HG03442 (cell line): ENCODE results near the gene PDGFRB.

Source experiments
- ATAC-seq: cut with Tn5 transposase; IDR thresholded peaks from one replicate; pipeline ENCODE4 v1.9.1; 2021; ENCODE audit warnings: mild to moderate bottlenecking, moderate library complexity; ENCODE audit not compliant: unreplicated experiment

Gene PDGFRB

DNA sequence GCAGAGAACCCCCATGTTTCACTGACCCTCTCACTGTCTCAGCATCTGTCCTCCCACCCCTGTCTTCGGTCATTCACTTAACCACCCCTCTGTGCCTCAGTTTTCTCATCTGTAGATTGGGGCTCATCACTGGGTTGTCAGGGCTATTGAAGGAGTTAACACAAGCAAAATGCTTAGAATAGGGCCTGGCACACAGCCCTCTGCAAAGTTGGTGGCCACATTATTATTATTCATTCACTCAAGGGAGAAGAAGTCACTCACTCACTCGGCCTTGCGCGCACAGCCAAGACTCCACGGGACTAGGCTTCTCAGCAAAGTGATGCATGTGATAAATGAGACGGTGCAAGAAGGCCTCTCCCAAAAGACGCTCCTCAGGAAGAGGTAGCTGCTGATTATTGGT is 8.0 kb downstream of the PDGFRB start:
- no peak for ATAC-seq

DNA sequence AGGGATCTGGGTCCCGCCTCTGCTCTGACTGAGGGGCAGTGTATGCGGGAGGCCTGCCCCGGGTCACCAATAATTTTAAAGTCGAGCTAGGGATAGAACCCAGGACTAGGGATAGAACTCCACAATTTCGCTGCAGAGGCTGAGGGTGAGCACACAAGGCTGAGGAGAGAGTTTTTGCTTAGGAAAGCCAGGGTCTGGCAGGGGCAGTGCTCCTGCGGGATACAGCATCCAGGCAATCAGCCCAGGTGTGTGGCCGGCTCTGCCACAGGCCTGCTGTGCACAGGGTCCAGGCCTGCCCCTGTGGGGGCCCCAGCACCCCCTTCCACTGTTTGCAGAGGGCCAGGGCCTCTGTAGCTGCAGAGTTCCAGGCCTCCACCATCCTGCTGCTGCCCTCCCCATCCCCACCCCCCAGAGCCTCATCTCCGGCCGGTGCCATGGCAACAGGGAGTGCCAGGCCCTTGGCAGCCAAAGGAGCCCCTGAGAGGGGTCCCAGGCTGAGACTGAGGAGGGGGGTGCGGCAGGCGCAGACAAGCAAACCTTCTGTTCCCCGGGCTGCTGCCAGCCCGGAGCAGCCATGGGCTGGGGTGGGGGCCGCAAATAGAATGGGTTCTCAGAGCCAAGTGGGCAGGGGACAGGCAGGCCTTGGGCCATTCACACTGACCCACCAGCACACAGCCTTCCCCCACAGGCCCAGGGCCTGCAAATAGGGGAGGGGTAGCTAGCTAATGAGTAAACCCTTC is 8.6 kb downstream of the PDGFRB start:
- ATAC-seq: no peak

DNA sequence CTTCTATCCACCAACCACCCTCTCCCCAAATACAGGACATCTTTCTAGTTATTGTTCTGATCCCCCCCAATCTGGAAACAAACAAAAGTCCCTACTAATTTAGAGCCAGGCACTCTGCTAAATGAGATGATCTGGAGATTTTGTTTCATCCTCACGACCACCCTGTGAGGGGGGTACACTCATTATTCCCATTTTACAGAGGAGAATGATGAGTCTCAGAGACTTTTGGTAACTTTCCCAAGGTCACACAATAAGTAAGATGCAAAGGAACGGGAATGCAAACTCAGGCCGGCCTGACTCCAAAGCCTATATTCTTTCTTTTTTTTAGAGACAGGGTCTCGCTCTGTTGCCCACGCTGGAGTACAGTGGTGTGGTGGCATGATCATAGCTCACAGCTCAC is 9.4 kb downstream of the PDGFRB start:
- ATAC-seq: no peak

DNA sequence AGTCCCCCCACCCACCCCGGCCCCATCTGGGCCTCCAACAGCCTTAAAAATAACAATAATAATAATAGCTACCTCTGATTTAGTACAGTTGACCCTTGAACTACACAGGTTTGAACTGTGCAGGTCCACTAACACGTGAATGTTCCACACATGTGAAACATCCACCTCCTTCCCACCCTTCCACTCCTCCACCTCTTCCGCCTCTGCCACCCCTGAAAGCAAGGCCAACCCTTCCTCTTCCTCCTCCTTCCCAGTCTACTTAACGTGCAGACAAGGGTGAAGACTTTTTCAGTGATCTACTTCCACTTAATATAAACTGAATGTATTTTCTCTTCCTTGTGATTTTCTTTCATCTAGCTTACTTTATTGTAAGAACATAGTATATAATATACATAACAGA is 10.8 kb downstream of the PDGFRB start:
- no peak for ATAC-seq

DNA sequence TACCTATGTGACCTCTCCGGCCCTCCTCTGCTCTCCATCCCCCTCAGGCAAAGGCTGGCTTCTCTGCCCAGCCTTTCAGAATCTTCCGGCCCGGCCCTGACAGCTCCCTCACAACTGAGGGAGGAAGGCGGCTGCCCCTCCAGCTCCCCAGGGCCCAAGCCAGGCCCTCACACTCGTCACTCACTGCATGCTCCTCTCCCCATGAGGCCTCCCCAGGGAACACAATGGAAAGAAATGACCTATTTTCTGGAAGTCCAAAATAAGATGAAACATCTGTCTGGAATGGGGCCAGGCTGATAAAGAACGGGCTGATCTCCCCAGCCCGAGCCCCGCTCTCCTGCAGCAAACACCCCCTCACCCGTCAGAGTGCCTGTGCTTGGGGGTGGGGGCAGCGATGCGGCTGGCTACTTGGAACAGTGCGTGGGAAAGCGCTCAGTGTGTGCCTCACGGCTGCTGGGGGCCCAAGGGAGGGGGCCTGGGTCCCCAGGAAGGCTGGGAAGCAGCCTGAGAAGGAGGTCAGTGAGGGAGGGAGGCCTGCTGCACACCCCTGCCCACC is 11.3 kb downstream of the PDGFRB start:
- ATAC-seq: no peak

DNA sequence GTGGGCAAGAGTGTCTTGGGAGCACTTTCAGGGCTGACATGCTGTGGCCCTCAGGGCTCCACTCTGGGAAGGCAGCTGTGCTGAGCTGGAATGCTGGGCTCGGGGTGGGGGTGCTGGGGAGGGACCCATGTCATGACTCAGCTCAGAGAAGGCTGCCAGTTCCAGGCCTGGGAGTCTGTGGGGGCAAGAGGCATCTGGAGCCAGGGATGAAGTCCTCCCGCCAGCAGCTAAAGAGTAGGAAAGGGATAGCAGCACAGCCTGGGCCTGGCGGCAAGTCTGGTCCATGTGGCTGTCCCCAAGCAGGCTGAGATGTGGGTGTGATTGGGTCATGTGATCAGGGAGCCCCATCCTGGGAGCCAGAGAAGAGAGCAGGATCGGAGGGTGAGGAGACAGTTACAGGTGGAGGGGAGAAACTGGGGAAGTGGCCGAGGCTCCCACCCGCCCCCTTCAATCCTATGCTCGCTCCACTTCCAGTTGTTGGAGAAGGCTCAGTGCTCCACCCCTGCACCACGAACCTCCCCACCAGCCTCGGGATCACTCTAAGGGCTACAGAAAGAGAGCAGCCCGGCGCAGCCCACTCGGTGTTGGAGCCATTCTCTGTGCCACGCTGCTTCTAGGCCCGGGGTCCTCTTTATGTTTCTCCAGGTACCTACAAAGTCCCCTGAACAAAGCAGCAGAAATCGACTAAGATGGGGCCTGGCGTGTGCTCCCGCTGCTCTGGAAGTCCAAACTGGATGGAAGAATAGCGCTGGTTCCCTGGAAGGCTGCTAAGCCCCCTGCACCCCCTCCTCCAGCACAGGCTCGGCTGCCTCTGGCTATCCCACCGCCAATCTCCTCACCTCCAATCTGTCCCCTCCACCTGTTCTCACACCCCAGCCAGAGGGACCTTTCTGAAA is 12.0 kb downstream of the PDGFRB start:
- no peak for ATAC-seq

DNA sequence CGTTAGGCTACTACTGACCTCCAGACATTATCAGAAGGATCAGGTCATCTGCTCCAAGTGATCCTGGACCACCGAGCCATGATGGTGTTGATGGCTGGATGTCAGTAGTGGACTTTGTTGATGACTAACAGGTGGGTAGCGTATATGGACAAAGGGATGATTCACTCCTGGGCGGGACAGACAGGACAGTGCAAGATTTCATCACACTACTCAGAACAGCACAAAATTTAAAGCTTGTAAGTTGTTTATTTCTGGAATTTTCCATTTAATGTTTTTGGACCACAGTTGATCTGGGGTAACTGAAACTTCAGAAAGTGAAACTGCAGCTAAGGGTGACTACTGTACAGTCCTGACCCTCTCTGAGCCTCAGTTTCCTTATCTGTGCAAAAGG is 12.7 kb downstream of the PDGFRB start:
- ATAC-seq: no peak

DNA sequence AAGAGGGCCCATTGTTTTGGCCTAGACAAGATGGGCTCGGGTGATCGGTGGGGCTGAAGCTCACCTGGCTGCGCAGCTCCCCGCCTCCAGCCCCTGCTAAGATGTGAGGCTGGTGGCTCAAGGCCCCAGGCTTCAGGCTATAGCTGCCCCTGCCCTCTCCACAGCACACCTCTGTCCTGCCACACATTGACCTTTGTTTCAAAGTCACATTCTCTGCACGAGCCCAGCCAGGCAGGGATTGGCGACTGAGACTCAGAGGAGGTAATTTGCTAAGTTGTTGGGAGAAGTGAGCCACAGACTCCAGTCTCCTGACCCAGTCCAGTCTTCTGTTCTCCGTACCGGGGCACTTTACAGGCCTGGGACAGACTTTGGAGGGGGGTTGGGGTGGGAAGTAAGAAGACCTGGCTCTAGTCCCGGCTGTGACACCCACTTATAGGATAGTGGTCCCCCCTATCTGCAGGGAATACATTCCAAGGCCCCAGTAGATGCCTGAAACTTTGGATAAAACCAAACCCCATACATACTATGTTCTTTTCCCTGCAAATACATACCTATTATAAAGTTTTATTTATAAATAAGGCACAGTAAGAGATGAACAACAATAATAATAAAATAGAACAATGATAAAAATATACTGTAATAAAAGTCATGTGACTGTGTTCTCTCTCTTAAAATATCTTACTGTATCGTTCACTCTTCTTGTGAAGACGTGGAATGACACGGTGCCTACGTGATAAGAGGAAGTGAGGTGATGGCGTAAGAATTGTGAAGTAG is 13.3 kb downstream of the PDGFRB start:
- ATAC-seq: no peak

DNA sequence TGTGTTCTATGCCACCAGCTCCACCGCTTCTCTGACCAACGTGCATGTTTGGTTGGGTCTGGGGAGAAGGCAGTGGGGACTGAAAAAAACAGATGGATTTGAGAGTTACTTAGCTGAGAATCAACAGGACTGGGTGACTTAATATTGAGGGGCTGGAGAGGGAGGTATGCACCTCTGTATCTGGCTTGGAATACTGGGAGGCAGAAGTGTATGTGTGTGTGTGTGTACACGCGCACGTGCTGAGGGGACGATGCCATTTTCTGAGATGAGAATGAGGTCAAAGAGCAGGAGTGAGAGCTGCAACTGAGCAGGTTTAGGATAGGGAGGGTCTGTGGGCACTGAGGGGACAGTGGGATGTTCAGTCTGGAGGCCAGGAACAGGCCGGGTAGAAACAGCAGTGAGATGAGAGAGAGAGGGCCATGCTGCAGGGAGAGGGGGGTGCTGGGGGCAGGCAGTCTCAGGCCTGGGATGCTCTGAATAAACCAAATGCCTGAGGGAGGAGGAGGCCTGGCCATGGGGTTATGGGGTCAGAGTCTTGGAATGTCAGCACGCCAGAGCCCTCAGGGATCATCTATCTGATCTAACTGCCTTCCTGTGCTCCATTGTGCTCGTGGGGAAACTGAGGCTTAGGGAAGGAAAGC is 14.0 kb downstream of the PDGFRB start:
- ATAC-seq: no peak

DNA sequence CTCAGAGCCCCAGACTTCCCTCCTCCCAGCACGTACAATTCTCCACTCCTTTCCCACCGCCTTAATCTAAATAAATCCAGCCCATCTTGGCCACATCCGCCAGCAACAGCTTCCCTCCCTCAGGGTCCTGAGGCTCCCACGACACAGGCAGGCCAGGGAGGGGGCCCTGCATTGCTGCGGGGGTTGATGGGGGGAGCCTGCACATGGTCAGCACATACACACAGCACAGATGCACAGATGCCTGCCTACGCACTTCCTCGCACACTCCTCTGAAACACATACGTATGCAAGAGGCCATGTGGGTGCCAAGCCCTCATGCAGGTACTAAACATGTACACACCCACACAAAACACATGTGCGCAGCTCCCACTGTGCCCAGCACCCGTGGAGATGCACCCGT is 14.8 kb downstream of the PDGFRB start:
- no peak for ATAC-seq

DNA sequence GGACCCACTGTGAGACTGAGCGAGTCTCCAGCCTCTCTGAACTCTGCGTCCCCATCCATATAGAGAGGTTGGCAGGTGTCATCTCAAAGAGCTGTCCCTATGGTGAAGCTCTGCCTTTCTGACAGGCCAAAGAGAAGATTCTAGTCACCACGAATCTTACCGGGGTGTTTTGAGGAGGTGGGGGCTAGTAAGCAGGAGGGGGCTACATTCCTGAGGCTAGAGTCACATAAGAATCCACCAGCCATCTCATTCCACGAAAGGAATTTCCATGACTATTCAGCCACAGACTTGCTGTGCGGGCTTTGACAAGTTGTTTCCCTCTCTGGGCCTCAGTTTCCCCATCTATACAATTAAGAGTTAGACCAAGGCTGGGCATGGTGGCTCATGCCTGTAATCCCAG is 16.3 kb downstream of the PDGFRB start:
- no peak for ATAC-seq

DNA sequence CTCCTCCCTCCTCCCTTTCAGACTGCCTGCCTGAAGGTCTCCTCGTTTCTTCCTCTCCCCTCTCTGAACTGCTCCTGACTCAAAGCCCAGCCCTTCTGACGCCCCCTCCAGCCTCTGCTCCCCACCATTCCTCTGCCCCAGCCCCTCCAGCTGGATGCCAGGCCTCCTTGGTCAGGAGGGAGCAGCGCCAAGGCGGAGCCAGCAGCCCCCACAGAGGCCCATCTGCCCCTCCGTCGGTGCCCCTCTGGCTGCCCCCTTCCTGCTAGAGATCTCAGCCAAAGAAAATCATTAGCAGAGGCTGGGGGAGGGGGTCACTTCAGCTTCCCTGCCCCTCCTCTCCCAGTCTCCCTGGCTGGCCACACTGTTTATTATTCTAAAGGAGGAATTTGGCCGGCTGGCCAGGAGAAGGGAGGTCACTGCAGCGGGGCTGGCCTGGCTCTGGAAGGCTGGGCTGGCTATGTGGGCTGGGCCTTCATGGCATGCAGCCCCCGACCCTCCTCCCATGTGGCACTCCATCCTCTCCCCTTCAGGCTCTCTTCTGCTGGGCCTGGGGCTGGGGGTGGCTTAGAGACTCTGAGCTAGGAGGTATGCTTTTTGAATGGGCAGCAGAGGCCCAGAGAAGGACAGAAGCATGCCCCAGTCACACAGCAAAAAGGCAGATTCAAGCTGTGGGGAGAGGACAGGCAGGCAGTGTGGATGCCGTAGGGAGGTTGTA is 16.9 kb downstream of the PDGFRB start:
- no peak for ATAC-seq

DNA sequence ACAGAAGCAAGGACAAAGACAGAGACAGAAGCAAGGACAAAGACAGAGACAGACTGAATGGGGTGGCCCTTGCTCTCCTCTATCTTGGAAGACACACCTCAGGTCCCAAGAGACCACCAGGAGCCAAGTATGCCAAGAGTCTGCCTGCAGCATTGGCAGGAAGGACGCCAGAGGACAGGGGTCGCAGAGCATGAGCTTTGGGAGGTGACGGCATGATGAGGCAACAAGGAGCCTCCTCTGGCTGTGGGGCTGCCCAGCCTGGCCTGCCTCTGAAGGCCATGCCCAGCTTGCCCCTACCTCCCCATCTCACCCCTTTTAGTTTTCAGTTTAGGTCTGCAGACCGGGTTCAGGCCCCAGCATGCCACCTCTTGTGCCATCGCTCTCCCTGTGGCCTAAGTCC is 17.6 kb downstream of the PDGFRB start:
- ATAC-seq: no peak

DNA sequence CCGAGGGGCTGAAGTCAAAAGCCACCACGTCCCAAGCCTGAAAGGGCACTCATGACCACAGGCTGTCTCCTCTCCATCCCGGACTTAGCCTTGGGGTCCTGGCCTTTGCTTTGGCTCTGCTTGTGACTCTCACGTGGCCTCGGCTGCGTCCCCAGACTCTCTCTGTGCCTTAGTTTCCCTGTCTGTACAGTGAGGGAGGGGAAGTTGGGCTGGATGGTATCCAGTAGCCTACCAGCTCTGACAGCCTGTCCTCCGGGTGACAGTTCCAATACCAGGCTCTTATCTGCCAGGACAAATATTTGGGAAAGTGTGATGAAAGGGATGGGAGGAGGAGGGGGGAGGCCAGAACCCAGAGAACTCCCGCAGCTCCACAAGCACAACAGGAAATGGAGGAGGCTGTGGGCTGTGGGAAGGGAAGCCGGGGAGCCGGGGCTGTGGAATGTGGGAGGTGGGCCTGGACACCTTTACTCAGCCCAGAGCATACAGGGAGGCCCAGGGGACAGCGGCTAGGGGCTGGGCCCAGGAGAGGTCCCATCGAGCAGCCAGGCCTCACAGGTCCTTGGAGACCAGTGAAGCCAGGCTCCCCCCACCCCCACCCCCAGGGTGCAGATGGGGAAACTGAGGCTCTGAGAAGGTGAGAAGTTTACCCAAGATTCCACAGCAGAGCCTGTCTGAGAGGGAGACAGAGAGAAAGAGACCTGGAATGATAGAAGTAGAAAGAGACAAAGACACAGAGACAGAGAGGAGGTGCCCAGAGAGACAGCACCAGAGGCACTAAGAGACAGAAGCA is 18.3 kb downstream of the PDGFRB start:
- ATAC-seq: no peak

DNA sequence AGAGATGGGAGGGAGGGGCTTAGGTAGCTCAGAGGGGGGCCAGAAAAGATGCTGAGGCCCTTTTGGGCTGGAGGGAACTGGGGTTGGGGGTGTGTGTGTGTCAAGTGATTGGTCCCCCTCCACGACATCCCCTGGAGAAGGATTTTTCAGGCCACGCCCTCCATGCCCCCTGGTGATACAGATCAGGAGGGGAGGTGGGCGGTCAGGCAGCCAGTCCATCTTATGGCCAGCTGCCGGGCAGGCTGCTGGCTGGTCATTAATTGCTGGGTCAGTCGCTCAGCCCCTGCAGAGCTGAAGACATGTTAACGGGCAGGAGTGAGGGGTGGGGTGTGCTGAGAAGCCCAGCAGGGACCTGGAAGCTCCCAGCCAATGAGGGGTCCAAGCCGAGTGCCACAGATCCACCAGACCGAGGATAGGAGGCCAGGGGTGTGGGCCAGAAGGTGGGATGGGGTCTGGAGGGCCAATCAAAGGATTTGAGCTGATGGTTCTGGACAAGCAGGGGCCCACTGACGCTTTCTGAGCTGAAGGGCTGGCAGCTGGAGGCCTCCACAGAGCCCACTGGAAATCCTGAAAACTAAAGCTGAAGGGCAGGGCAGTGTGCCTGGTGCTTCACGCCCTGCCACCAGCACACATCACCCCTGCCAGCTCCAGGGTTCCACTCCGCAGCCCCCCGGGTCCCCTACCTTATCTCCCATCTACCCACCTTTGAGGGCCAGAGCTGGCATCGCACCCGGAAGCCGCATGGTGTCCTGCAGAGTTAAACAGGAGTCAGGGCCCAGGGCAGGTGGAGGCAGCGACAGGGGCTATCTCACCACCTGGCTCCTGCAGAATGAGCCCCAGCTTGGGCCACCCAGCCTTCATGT is 19.1 kb downstream of the PDGFRB start:
- no peak for ATAC-seq

DNA sequence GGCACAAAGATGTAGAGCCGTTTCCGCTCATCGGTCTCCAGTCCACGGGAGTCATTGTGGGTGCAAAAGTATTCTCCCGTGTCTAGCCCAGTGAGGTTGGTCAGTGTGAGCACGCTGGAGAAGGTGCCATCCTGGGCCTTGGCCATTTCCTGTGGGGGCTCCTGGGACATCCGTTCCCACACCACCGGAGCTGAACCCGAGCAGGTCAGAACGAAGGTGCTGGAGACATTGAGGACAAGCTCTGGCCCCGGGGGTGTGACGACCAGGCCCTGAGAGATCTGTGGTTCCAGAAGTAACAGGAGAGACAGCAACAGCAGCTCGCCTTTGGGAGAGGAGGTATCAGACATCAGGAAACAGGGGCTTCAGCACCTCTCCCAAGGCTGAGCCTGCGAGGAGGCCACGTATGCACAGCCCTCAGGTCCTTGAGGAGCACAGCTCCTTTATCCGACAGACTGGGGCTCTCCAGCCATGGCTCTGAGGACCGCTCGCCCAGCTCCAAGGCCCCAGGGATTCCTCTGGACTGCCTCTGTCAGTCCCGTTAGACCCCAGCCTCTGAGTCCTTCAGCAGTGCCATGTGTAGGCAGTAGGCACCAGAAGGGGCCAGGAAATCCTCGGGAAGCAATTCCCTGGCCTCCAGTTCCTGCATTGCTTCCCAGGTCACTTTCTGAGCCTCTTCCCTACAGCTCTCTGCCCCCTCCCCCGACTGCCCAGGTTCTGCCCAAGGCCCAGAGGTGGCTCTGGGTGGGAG is 19.9 kb downstream of the PDGFRB start:
- ATAC-seq: no peak

DNA sequence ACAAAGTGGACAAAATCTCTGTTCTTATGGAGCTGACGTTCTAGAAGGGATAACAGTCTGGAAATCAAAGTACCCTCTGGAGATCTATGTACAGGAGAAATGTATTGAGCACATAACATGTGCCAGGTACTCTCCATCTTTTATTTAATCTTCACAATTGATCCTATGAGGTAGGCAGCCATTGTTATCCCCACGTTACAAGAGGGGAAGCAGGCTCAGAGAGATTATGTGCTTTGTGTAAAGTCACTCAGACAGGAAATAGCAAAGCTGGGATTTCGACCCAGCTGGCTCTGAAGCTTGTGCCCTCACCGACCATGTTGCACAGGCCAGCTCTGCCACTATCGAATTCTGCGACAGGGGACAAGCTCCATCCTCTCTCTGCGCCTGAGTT is 21.5 kb downstream of the PDGFRB start:
- no peak for ATAC-seq
